Loucy (cell line): ENCODE measurements around the gene GCDH.

Experiments
- H2AFZ ChIP-seq: fragments of 200-600 bp; sonication (generic); 2 replicates; pipeline ENCODE4 v1.6.0; 2016; ENCODE audit warnings: antibody characterized with exemption, mild to moderate bottlenecking, low read length, moderate library complexity
- H3F3A ChIP-seq: fragments of 200-600 bp; 2 replicates; pipeline ENCODE4 v1.6.0; 2016; ENCODE audit warnings: antibody characterized with exemption, low read depth, mild to moderate bottlenecking
- H3K27me3 ChIP-seq: fragments of 200-600 bp; sonication (generic); 2 replicates; pipeline ENCODE4 v1.6.1; 2014; ENCODE audit warnings: low read length, mild to moderate bottlenecking; ENCODE audit not compliant: insufficient read depth, poor library complexity, severe bottlenecking
- H3K36me3 ChIP-seq: fragments of 200-600 bp; sonication (generic); 2 replicates; pipeline ENCODE4 v1.6.1; 2016; ENCODE audit warnings: low read length; ENCODE audit not compliant: insufficient read depth
- H3K4me1 ChIP-seq: fragments of 200-600 bp; sonication (generic); 2 replicates; pipeline ENCODE4 v1.5.1; 2014; ENCODE audit warnings: low read length, mild to moderate bottlenecking; ENCODE audit not compliant: insufficient read depth, poor library complexity, severe bottlenecking
- H3K4me2 ChIP-seq: fragments of 200-600 bp; sonication (generic); 2 replicates; pipeline ENCODE4 v1.6.0; 2014; ENCODE audit warnings: antibody characterized with exemption, low read length, low read depth, mild to moderate bottlenecking; ENCODE audit not compliant: poor library complexity, severe bottlenecking
- H3K4me3 ChIP-seq: fragments of 200-600 bp; sonication (generic); 2 replicates; pipeline ENCODE4 v1.5.1; 2014; ENCODE audit warnings: low read length, mild to moderate bottlenecking, mixed read lengths; ENCODE audit not compliant: poor library complexity, severe bottlenecking
- H3K79me2 ChIP-seq: fragments of 200-600 bp; sonication (generic); 2 replicates; pipeline ENCODE4 v1.6.1; 2014; ENCODE audit warnings: low read length; ENCODE audit not compliant: insufficient read depth
- H3K9ac ChIP-seq: fragments of 200-600 bp; sonication (generic); 2 replicates; pipeline ENCODE4 v1.6.0; 2014; ENCODE audit warnings: mild to moderate bottlenecking, low read depth, low read length, moderate library complexity; ENCODE audit not compliant: poor library complexity, severe bottlenecking
- H3K9me2 ChIP-seq: fragments of 200-600 bp; sonication (generic); replicated peaks from 2 replicates; pipeline ENCODE4 v1.6.1; 2016; ENCODE audit warnings: low read depth, low read length, mixed read lengths
- H3K9me3 ChIP-seq: fragments of 200-600 bp; sonication (generic); 2 replicates; pipeline ENCODE4 v1.6.1; 2014; ENCODE audit warnings: mild to moderate bottlenecking, antibody characterized with exemption, low read length, low read depth; ENCODE audit not compliant: insufficient read depth
- H4K20me1 ChIP-seq: fragments of 200-600 bp; sonication (generic); 2 replicates; pipeline ENCODE4 v1.6.0; 2014; ENCODE audit warnings: antibody characterized with exemption, low read length, mild to moderate bottlenecking; ENCODE audit not compliant: insufficient read depth, poor library complexity, severe bottlenecking
- CTCF ChIP-seq: fragments of 200-600 bp; sonication (generic); conservative IDR thresholded peaks from 2 replicates; pipeline ENCODE4 v1.5.1; 2014; ENCODE audit warnings: mild to moderate bottlenecking, antibody characterized with exemption, low read length
- EZH2phosphoT487 ChIP-seq: fragments of 200-600 bp; IDR thresholded peaks from 2 replicates; pipeline ENCODE4 v1.6.1; 2018; ENCODE audit warnings: antibody characterized with exemption, mild to moderate bottlenecking, moderate library complexity, borderline replicate concordance

The GCDH gene

GRCh38 chr19:12946731-12947496 lies 56.0 kb downstream of the GCDH start:
- Histone ChIP-seq H3K4me1 (peaks cover 42% of the 10 kb centered on the region), H3F3A (peaks cover 26% of the 10 kb centered on the region), H3K9me2 (no peaks in the 10 kb centered on the region), H3K4me2 (peak overlapping the region; percentile 91), H3K27me3 (no peaks in the 10 kb centered on the region), H3K9ac (peak overlapping the region; percentile 91), H3K79me2 (peaks cover 85% of the 10 kb centered on the region), H2AFZ (no peak overlapping the region), H3K36me3 (peaks cover 58% of the 10 kb centered on the region), H3K4me3 (peak overlapping the region; percentile 96), H4K20me1 (peaks cover 72% of the 10 kb centered on the region), H3K9me3 (no peaks in the 10 kb centered on the region)
- no peak for TF ChIP-seq EZH2phosphoT487
- no peak for TF ChIP-seq CTCF

DNA sequence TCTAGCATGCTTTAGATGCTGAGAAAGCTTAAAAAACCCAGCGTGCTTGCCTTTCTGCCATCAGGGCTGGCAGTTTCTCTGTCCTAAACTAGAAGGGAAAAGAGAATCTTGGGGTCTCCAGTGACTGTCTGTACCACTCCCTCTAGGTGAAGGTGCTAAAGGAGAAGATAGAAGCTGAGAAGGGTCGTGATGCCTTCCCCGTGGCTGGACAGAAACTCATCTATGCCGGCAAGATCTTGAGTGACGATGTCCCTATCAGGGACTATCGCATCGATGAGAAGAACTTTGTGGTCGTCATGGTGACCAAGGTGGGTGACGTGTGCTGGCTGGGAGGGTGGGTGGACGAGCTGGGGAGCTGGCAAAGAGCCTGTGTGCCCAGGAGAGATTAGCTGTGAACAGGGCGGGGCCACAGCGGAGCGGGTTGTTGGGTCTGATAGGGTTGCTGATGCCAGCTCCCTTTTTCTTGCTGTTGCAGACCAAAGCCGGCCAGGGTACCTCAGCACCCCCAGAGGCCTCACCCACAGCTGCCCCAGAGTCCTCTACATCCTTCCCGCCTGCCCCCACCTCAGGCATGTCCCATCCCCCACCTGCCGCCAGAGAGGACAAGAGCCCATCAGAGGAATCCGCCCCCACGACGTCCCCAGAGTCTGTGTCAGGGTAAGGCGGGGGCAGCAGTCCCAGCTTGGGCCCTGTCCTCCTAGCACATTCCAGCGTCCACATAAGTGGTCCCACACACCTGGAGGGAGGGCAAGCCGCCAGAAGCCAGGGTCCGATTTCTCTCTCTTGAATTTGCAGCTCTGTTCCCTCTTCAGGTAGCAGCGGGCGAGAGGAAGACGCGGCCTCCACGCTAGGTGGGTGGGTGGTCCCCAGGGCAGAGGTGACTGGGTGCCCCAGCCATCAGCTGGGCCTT lies 57.0 kb downstream of the GCDH start:
- peak overlapping the region; percentile 91 for H3K9ac ChIP-seq

More for the DNA sequence above, 57.0 kb downstream of the GCDH start:
- Histone ChIP-seq H3K27me3 (no peaks in the 10 kb centered on the region), H3K36me3 (peaks cover 52% of the 10 kb centered on the region), H4K20me1 (peaks cover 62% of the 10 kb centered on the region), H3F3A (peaks cover 24% of the 10 kb centered on the region), H3K4me2 (peak overlapping the region; percentile 91), H3K4me1 (peaks cover 37% of the 10 kb centered on the region), H2AFZ (no peak overlapping the region), H3K4me3 (peak overlapping the region; percentile 96), H3K79me2 (peaks cover 81% of the 10 kb centered on the region), H3K9me2 (no peaks in the 10 kb centered on the region), H3K9me3 (no peaks in the 10 kb centered on the region)
- TF ChIP-seq CTCF (no peak), EZH2phosphoT487 (no peak)
